ENCODE measurements around the gene TGM5. TPM values are rescaled to one million over a fixed set of nuclear protein-coding genes. Genes with fewer than 3 reads are reported as not detected.
"Not testable (repeated sequence)": the region's sequence is repeated elsewhere in the genome, so short reads cannot be mapped to it uniquely, and the experiment has no call there.

The TGM5 gene
- polyA plus RNA-seq, 1 experiment: not detected

DNA sequence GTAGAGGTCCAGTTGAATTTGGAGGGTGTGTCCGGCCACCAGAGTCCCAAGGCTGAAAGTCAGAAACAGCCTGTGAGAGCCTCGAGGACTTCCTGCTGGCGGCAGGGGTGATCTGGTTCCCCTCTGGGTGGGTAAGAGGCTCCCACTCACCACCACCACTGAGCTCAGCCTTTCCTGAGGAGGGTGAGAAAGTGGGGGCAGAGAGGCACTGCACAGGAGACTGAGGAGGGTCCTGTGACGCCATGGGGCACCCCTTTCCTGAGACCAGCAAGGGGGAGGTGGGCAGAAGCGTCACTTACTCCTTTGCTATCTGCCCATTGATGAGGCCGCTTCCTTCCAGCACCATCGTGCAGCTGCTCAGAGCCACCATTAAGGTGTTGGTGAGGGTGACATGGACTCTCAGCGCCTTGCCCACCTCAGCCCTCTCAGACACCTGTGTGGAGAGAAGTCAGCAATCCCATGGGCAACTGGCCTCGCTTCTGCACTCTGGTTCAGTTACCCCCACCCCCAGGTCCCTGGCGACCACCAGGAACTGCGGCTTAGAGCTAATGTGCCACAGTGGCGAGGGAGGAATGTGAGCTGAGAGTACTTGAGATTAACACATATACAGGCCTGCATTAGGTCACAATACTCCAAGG, 10.0 kb upstream of the TGM5 start:
- POLR2A ChIA-PET: no interaction called here
- no peaks in the 10 kb centered on the region for H3K36me3 ChIP-seq (ENCODE audit: control insufficient read depth, insufficient read depth, low read length)
- no peak for DNase-seq (ENCODE audit: low read depth)
- TF ChIP-seq, protein P1, sequence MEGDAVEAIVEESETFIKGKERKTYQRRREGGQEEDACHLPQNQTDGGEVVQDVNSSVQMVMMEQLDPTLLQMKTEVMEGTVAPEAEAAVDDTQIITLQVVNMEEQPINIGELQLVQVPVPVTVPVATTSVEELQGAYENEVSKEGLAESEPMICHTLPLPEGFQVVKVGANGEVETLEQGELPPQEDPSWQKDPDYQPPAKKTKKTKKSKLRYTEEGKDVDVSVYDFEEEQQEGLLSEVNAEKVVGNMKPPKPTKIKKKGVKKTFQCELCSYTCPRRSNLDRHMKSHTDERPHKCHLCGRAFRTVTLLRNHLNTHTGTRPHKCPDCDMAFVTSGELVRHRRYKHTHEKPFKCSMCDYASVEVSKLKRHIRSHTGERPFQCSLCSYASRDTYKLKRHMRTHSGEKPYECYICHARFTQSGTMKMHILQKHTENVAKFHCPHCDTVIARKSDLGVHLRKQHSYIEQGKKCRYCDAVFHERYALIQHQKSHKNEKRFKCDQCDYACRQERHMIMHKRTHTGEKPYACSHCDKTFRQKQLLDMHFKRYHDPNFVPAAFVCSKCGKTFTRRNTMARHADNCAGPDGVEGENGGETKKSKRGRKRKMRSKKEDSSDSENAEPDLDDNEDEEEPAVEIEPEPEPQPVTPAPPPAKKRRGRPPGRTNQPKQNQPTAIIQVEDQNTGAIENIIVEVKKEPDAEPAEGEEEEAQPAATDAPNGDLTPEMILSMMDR (IDR thresholded peaks at IDR 0.05; ENCODE audit: insufficient read depth, low read depth, low read length): no peak
- H3K27me3 ChIP-seq (ENCODE audit: control insufficient read depth, insufficient read depth, low read length): peaks cover 6% of the 10 kb centered on the region
- H3K4me3 ChIP-seq (ENCODE audit: low read depth, low read length): no peak overlapping the region
- CTCF ChIA-PET: interaction anchor here (0.6 to 3.4 kb wide), 5 partner anchors 8 to 62 kb away, joined by 3 to 15 read pairs (median 3); partner anchors contain the start of gene TGM5

DNA sequence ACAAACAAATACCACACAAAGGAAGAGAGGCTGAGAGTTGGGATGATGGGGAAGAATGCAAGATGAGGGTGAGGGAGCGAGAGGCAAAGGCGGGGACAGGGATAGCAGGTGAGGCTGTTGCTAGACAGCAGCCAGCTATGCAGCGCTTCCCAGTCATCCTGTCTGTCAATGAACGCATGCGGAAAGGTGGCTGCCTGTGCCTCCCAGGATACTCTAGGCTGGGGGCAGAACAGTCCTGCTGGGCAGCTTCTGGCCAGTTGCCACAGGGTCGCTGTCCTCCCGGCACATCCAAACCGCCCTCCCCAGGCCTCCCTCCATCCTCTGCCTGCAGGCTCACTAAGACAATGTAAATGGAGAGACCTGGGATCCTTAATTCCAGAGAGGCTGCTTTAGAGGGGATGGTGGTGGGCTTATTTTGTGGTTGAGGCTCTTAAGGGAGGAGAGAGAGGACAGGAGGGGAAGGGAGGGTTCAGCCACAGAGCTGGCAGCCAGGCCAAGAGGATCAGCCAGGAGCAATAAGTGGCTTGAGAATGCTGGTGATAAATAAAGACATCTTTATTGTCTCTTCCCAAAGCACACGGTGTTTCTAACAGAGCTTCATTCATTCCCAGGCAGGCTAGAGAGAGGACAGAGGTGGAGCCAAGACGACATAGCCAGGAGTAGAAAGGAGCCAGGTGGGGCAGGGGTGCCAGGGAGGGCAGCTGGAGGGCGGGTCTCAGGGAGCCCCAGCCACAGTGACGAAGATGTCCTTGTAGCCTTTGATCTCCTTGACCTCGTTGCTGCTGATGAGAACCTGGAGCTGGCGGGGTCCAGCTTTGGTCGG, 9.2 kb upstream of the TGM5 start:
- Histone ChIP-seq H3K27me3 (ENCODE audit: control insufficient read depth, insufficient read depth, low read length) (peaks cover 4% of the 10 kb centered on the region), H3K4me3 (ENCODE audit: low read depth, low read length) (no peak overlapping the region), H3K36me3 (ENCODE audit: control insufficient read depth, insufficient read depth, low read length) (no peaks in the 10 kb centered on the region)
- DNase-seq (ENCODE audit: low read depth): no peak
- POLR2A ChIA-PET: no interaction called here
- CTCF ChIA-PET: interaction anchor here (0.9 to 3.4 kb wide), 4 partner anchors 9 to 50 kb away, joined by 3 to 15 read pairs (median 8); partner anchors contain the start of gene TGM5
- TF ChIP-seq, protein P1 (IDR thresholded peaks at IDR 0.05; ENCODE audit: insufficient read depth, low read depth, low read length): no peak

GRCh38 chr15:43274136-43274535, 7.4 kb upstream of the TGM5 start:
- CTCF ChIA-PET: interaction anchor here (1.8 to 2.2 kb wide), 2 partner anchors 12 to 48 kb away, joined by 7 to 11 read pairs; no protein-coding TSS in a partner anchor
- no peak for DNase-seq (ENCODE audit: low read depth)

GRCh38 chr15:43273243-43273642, 6.5 kb upstream of the TGM5 start:
- TF ChIP-seq, protein P1 (IDR thresholded peaks at IDR 0.05; ENCODE audit: insufficient read depth, low read depth, low read length): no peak
- POLR2A ChIA-PET: no interaction called here
- Histone ChIP-seq H3K36me3 (ENCODE audit: control insufficient read depth, insufficient read depth, low read length) (no peaks in the 10 kb centered on the region), H3K27me3 (ENCODE audit: control insufficient read depth, insufficient read depth, low read length) (peaks cover 17% of the 10 kb centered on the region), H3K4me3 (ENCODE audit: low read depth, low read length) (no peak overlapping the region)
- no peak for DNase-seq (ENCODE audit: low read depth)
- CTCF ChIA-PET: interaction anchor here (1.8 to 2.2 kb wide), 2 partner anchors 12 to 48 kb away, joined by 7 to 11 read pairs; no protein-coding TSS in a partner anchor

More at GRCh38 chr15:43274136-43274535, 7.4 kb upstream of the TGM5 start:
- H3K36me3 ChIP-seq (ENCODE audit: control insufficient read depth, insufficient read depth, low read length): no peaks in the 10 kb centered on the region
- TF ChIP-seq, protein P1 (IDR thresholded peaks at IDR 0.05; ENCODE audit: insufficient read depth, low read depth, low read length): no peak
- no peak overlapping the region for H3K4me3 ChIP-seq (ENCODE audit: low read depth, low read length)
- POLR2A ChIA-PET: no interaction called here
- H3K27me3 ChIP-seq (ENCODE audit: control insufficient read depth, insufficient read depth, low read length): peaks cover 10% of the 10 kb centered on the region

- peaks cover 20% of the 10 kb centered on the region for H3K27me3 ChIP-seq (ENCODE audit: control insufficient read depth, insufficient read depth, low read length)
- POLR2A ChIA-PET; H3K4me3 ChIP-seq (ENCODE audit: low read depth, low read length); H3K36me3 ChIP-seq (ENCODE audit: control insufficient read depth, insufficient read depth, low read length); DNase-seq (ENCODE audit: low read depth): not testable (repeated sequence)
- CTCF ChIA-PET: interaction anchor here (0.5 to 2.2 kb wide), 4 partner anchors 8 to 414 kb away, joined by 3 to 11 read pairs (median 6); no protein-coding TSS in a partner anchor
These were observed 5.2 kb upstream of the TGM5 start for GRCh38 chr15:43271908-43272307.
